ENCODE results near the gene GALNTL6. TPM values are rescaled to one million over a fixed set of nuclear protein-coding genes. Genes with fewer than 3 reads are reported as not detected.

The GALNTL6 gene
- total RNA-seq (10 to 100 TPM in 1 of 2 donors, 1 to 10 TPM in 1; 6.1 to 25.4 TPM), polyA plus RNA-seq (ENCODE audit: insufficient read length in 2 of 2) (10 to 100 TPM; 20.7 to 24.3 TPM)
- long read RNA-seq, donor 1, partial matches to known transcripts = 0 of 6 reads
- long read RNA-seq, donor 1, other reads (novel, unspliced or antisense) = 0 of 6 reads
- long read RNA-seq, donor 2 = 0 reads
- long read RNA-seq, donor 3, partial matches to known transcripts = 0 of 1 reads
- long read RNA-seq, donor 3, other reads (novel, unspliced or antisense) = 0 of 1 reads
- long read RNA-seq, donor 4 = 0 reads

DNA sequence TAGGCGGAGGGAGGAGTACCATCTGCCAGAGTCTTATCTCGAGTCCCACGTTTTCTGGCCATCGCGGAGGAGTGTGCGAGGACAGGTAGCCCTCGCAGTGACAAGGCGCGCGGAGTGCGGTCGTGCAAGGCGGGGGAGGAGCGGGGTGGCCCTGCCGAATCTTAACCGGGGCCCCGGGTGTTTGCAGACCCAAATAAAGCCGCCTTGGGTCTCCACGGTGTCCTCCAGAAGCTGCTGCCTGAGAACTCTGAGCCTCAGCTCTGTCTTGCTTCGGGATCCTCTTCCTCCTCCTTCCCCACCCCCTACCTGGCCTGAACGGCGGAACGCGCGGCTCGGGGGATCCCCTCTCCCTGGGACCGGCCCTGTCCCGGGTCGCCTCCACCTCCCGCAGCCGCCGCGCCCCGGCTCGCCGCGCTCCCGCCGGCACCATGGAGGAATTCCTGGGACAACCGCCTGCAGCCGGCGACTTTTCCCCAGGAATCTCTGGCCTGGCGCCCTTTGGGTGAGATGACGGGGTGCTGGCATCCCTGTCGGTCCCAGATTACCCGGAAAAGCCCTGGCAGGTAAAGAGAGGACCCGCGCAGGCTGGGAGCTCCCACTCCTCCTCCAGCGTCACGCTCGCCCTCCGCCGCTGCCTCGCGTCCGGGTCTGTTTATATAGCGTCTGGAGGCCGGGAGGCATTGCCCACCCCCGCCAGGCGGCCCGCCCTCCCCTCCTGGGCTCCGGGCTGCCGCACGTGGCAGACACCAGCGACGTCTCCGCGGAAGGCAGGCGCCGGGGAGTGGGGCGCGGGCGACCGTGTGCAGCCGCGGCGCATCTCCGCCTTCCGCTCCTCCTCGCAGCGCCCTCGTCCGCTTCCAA, at the start of gene GALNTL6:
Gene GALNTL6 (plus strand): TSS at position 740 of the 861 bp plus-strand sequence.
- Histone ChIP-seq H3K4me1 (ENCODE audit: control insufficient read depth, insufficient read depth, low read length) (peaks cover 14% of the 10 kb centered on the region), H3K27ac (ENCODE audit: low read depth, low read length) (peak within 1 kb of the TSS; percentile 57), H3K36me3 (ENCODE audit: control insufficient read depth, insufficient read depth, low read length) (no peaks in the 10 kb centered on the region), H3K4me3 (ENCODE audit: low read depth, low read length) (peak within 1 kb of the TSS; percentile 45), H3K9me3 (ENCODE audit: control insufficient read depth, insufficient read depth, low read length) (no peaks in the 10 kb centered on the region), H3K27me3 (ENCODE audit: control insufficient read depth, insufficient read depth, low read length) (peaks cover 29% of the 10 kb centered on the region)
- DNase-seq (ENCODE audit: low read depth in 4 of 6, low spot score in 6 of 6) = peak in 5 of 6 donors; percentile 26 to 86 (median 36)
- under 1% methylated on average over 83 of the region's 83 CpGs for WGBS (ENCODE audit: insufficient coverage)

DNA sequence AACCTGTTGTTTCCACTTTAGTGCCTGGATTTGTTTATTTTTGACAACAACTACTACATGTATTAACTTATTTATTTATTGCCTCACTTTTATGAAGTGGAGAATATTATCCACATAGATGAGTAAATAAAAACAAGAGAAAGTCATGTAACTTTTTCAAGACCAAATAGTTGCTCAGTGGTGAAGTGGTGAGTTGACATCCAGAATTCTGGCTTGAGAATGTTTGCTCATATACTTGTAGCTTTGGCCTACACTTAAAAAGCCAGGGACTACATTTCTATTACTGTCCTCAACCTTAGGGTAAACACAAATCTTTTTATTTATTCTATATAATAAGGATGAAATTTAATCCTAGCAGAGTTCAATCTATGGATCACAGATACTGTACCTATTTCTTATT, 47.7 kb upstream of the GALNTL6 start:
- H3K9me3 ChIP-seq (ENCODE audit: control insufficient read depth, insufficient read depth, low read length) = no peaks in the 10 kb centered on the region
- no peaks in the 10 kb centered on the region for H3K4me1 ChIP-seq (ENCODE audit: control insufficient read depth, insufficient read depth, low read length)
- H3K36me3 ChIP-seq (ENCODE audit: control insufficient read depth, insufficient read depth, low read length) = no peaks in the 10 kb centered on the region
- no peak overlapping the region for H3K4me3 ChIP-seq (ENCODE audit: low read depth, low read length)
- DNase-seq (ENCODE audit: low read depth in 4 of 6, low spot score in 6 of 6) = no peak
- no peak overlapping the region for H3K27ac ChIP-seq (ENCODE audit: low read depth, low read length)
- no peaks in the 10 kb centered on the region for H3K27me3 ChIP-seq (ENCODE audit: control insufficient read depth, insufficient read depth, low read length)

DNA sequence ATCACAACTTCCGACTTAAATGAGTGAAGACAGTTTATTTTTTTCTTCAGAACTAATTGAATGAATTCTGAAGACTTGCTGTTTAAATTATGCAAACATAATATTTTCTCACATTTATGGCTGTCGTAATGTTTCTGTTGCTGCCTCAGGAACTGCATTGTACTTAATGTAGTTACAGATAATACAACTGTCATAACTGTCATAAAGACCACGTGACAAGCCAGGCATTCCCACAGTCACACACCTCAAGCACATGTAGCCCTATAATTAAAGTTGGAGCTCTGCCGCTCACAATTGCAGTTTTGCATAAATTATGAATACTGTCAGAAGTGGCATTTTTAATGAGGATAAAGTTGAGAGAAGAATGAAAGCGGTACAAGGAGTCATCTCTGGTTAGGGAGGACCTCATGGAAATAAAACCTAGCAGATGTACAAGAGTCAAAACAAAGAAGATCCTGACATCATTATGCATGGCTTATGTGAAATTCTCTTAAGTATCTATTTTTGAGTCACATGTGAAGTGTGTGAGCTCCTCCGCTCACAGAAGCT, 38.5 kb upstream of the GALNTL6 start:
- H3K9me3 ChIP-seq (ENCODE audit: control insufficient read depth, insufficient read depth, low read length) = no peaks in the 10 kb centered on the region
- no peaks in the 10 kb centered on the region for H3K36me3 ChIP-seq (ENCODE audit: control insufficient read depth, insufficient read depth, low read length)
- no peaks in the 10 kb centered on the region for H3K27me3 ChIP-seq (ENCODE audit: control insufficient read depth, insufficient read depth, low read length)
- no peaks in the 10 kb centered on the region for H3K4me1 ChIP-seq (ENCODE audit: control insufficient read depth, insufficient read depth, low read length)
- WGBS (ENCODE audit: insufficient coverage) = 100% methylated on average over 1 of the region's 6 CpGs
- H3K27ac ChIP-seq (ENCODE audit: low read depth, low read length) = no peak overlapping the region
- no peak overlapping the region for H3K4me3 ChIP-seq (ENCODE audit: low read depth, low read length)
- DNase-seq (ENCODE audit: low read depth in 4 of 6, low spot score in 6 of 6) = peak in 2 of 6 donors; percentile 47 to 78

DNA sequence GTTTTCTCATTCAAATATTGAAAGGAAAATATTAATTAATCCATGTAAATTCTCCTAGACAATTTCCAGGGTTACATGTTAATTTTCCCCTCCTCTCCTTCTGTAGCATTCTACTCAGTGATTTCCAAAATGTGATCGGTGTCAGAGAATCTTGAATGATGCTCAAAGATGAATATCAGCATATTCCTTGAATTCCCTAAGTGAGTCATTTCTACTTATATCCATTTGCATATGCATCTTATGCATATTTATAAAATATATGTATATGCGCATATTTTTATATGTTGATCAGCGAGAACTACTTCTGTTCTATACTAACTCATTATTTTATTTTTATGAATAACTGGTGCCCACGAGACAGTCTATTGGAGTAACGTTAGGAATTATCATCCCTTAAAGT, 33.9 kb upstream of the GALNTL6 start:
- Histone ChIP-seq H3K4me1 (ENCODE audit: control insufficient read depth, insufficient read depth, low read length) (no peaks in the 10 kb centered on the region), H3K27ac (ENCODE audit: low read depth, low read length) (no peak overlapping the region), H3K36me3 (ENCODE audit: control insufficient read depth, insufficient read depth, low read length) (no peaks in the 10 kb centered on the region), H3K27me3 (ENCODE audit: control insufficient read depth, insufficient read depth, low read length) (no peaks in the 10 kb centered on the region), H3K9me3 (ENCODE audit: control insufficient read depth, insufficient read depth, low read length) (peaks cover 4% of the 10 kb centered on the region), H3K4me3 (ENCODE audit: low read depth, low read length) (no peak overlapping the region)
- no CpG with 5 or more reads among the region's 5 CpGs for WGBS (ENCODE audit: insufficient coverage)
- DNase-seq (ENCODE audit: low read depth in 4 of 6, low spot score in 6 of 6) = no peak

DNA sequence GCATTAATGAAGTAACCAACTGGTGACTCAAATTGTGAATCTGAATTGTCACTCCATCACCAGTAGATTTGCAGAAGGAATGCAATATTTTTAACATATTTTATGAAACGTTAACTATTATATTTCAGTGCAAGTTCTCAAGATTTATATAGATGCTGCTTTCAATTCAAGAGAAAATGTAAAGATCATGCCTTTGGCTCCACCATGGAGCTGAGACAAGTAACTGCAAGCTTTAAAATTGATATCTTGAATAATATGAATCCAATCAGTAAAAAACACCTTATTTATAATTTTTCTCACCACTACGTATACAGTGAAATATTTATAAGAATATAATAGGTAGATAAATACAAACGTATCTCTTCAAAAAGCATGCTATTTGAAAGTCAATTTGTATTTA, 27.8 kb upstream of the GALNTL6 start:
- peak in 2 of 6 donors; percentile 44 to 83 for DNase-seq (ENCODE audit: low read depth in 4 of 6, low spot score in 6 of 6)
- no peak overlapping the region for H3K27ac ChIP-seq (ENCODE audit: low read depth, low read length)

DNA sequence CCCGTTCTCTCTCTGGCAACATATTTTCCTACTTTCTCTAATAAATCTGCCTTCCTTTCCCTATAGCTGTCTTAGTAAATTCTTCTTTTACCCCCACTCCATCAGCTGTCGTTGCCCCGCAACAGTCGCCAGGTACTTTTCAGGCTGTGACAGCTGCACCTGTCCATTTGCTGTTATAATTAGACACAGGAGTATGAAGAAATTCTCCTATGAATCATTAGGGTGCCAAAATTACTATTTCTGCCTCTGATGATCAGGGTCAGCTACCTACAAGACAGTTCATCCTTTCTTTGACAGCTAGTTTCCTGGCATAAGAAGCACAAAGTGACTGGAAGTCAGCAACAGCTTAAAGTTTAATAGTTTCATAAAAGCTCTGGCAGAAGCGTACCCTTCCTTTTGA, 19.5 kb upstream of the GALNTL6 start:
- no peaks in the 10 kb centered on the region for H3K27me3 ChIP-seq (ENCODE audit: control insufficient read depth, insufficient read depth, low read length)
- DNase-seq (ENCODE audit: low read depth in 4 of 6, low spot score in 6 of 6) = no peak
- H3K4me3 ChIP-seq (ENCODE audit: low read depth, low read length) = no peak overlapping the region
- H3K36me3 ChIP-seq (ENCODE audit: control insufficient read depth, insufficient read depth, low read length) = no peaks in the 10 kb centered on the region
- no peaks in the 10 kb centered on the region for H3K4me1 ChIP-seq (ENCODE audit: control insufficient read depth, insufficient read depth, low read length)
- H3K27ac ChIP-seq (ENCODE audit: low read depth, low read length) = no peak overlapping the region
- no peaks in the 10 kb centered on the region for H3K9me3 ChIP-seq (ENCODE audit: control insufficient read depth, insufficient read depth, low read length)
- 81% methylated on average over 2 of the region's 5 CpGs for WGBS (ENCODE audit: insufficient coverage)

More for the DNA sequence above, 27.8 kb upstream of the GALNTL6 start:
- no peak overlapping the region for H3K4me3 ChIP-seq (ENCODE audit: low read depth, low read length)
- no peaks in the 10 kb centered on the region for H3K4me1 ChIP-seq (ENCODE audit: control insufficient read depth, insufficient read depth, low read length)
- H3K27me3 ChIP-seq (ENCODE audit: control insufficient read depth, insufficient read depth, low read length) = no peaks in the 10 kb centered on the region
- WGBS (ENCODE audit: insufficient coverage) = no CpG with 5 or more reads among the region's 3 CpGs
- peaks cover 4% of the 10 kb centered on the region for H3K9me3 ChIP-seq (ENCODE audit: control insufficient read depth, insufficient read depth, low read length)
- no peaks in the 10 kb centered on the region for H3K36me3 ChIP-seq (ENCODE audit: control insufficient read depth, insufficient read depth, low read length)

DNA sequence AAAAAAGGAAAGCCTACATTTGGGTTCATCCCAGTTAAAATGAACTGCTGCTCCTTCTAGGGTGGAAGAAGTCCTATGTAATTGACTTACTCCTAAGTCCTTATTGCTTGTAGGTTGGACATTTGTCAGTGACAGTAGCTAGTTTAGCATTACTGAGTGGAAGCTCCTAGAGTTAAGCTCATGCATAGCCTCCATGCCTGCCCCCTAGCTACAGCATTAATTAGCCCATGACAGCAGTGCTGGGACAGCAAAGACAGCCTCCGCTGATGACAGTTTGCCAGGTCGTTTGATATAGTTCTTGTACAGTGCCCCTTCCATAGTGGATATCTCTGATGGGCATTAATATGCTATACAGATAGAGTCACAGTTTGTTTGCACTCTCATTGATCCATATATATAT, 18.7 kb upstream of the GALNTL6 start:
- Histone ChIP-seq H3K27me3 (ENCODE audit: control insufficient read depth, insufficient read depth, low read length) (no peaks in the 10 kb centered on the region), H3K36me3 (ENCODE audit: control insufficient read depth, insufficient read depth, low read length) (no peaks in the 10 kb centered on the region), H3K4me1 (ENCODE audit: control insufficient read depth, insufficient read depth, low read length) (no peaks in the 10 kb centered on the region), H3K9me3 (ENCODE audit: control insufficient read depth, insufficient read depth, low read length) (no peaks in the 10 kb centered on the region), H3K27ac (ENCODE audit: low read depth, low read length) (no peak overlapping the region), H3K4me3 (ENCODE audit: low read depth, low read length) (no peak overlapping the region)
- WGBS (ENCODE audit: insufficient coverage) = no CpG with 5 or more reads among the region's 2 CpGs
- DNase-seq (ENCODE audit: low read depth in 4 of 6, low spot score in 6 of 6) = no peak

DNA sequence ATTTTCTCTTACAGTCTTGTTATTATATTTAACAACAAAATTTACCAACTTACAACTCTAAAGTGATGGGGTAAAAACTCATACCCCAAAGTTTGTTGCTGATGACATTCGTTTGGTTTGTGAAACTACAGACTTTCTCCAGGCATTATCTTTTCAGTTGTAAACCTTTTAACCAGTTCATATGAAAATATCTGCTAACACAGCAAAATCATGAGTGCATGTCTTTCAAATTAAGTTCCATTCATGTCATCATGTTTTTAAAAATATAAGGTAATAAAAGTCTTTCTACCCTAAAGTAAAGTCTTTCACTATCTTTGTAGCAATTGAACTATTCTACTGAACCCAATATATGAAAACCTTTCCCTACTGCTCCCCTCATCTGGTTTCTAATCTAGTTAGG, 3.4 kb upstream of the GALNTL6 start:
- no peak for DNase-seq (ENCODE audit: low read depth in 4 of 6, low spot score in 6 of 6)
- H3K27ac ChIP-seq (ENCODE audit: low read depth, low read length) = no peak overlapping the region
- no CpG with 5 or more reads among the region's 1 CpG for WGBS (ENCODE audit: insufficient coverage)
- H3K27me3 ChIP-seq (ENCODE audit: control insufficient read depth, insufficient read depth, low read length) = peaks cover 25% of the 10 kb centered on the region
- H3K4me1 ChIP-seq (ENCODE audit: control insufficient read depth, insufficient read depth, low read length) = peaks cover 14% of the 10 kb centered on the region
- H3K9me3 ChIP-seq (ENCODE audit: control insufficient read depth, insufficient read depth, low read length) = no peaks in the 10 kb centered on the region
- H3K36me3 ChIP-seq (ENCODE audit: control insufficient read depth, insufficient read depth, low read length) = no peaks in the 10 kb centered on the region
- no peak overlapping the region for H3K4me3 ChIP-seq (ENCODE audit: low read depth, low read length)

DNA sequence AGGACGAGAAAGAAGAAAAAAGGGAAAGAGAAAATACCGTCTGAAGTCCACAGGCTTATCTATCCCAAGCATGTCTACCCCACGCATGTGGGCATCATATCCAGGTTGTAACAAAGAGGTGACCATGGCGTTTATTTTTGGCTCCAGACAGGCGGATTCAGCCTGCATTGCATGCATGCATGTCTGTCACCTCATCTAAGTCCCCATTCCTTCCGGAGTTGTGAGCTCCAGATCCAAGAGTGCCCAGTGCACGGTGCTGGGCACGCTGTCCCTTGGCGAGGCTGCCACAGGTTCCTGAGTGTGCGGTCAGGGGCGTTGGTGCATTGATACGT, 905 bp upstream of the GALNTL6 start:
- 7% methylated on average over 10 of the region's 12 CpGs for WGBS (ENCODE audit: insufficient coverage)
- peak overlapping the region; percentile 0 for H3K27ac ChIP-seq (ENCODE audit: low read depth, low read length)
- H3K4me1 ChIP-seq (ENCODE audit: control insufficient read depth, insufficient read depth, low read length) = peaks cover 14% of the 10 kb centered on the region
- H3K36me3 ChIP-seq (ENCODE audit: control insufficient read depth, insufficient read depth, low read length) = no peaks in the 10 kb centered on the region
- DNase-seq (ENCODE audit: low read depth in 4 of 6, low spot score in 6 of 6) = peak in 2 of 6 donors; percentile 55 to 86
- H3K9me3 ChIP-seq (ENCODE audit: control insufficient read depth, insufficient read depth, low read length) = no peaks in the 10 kb centered on the region
- peak overlapping the region; percentile 45 for H3K4me3 ChIP-seq (ENCODE audit: low read depth, low read length)
- H3K27me3 ChIP-seq (ENCODE audit: control insufficient read depth, insufficient read depth, low read length) = peaks cover 29% of the 10 kb centered on the region
